ENCODE measurements around the gene LMBR1. TPM values are rescaled to one million over a fixed set of nuclear protein-coding genes. Genes with fewer than 3 reads are reported as not detected.
"Not testable (repeated sequence)": the region's sequence is repeated elsewhere in the genome, so short reads cannot be mapped to it uniquely, and the experiment has no call there.

Gene LMBR1
- total and polyA plus RNA-seq, 2 experiments from 2014 or later: 37.2 to 53.1 TPM

DNA sequence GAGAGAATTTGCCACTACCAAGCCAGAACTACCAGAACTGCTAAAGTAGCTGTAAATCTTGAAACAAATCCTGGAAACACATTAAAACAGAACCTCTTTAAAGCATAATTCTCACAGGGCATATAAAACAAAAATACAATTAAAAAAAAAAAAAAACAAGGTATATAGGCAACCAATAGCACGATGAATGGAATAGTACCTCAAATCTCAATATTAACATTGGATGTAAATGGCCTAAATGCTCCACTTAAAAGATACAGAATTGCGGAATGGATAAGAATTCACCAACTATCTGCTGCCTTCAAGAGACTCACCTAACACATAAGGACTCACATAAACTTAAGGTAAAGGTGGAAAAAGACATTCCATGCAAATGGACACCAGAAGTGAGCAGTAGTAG, 17.2 kb downstream of the LMBR1 start:
- Histone ChIP-seq H3K36me3 (replicated peaks; ENCODE audit: insufficient read depth, low read depth) (no peaks in the 10 kb centered on the region), H2AFZ (no peak overlapping the region), H3K4me2 (no peak overlapping the region), H3K27ac (no peak overlapping the region), H3K9me3 (ENCODE audit: low read depth) (peaks cover 9% of the 10 kb centered on the region), H3K9me2 (replicated peaks; ENCODE audit: insufficient read depth) (no peaks in the 10 kb centered on the region), H4K20me1 (ENCODE audit: insufficient read depth, poor library complexity, severe bottlenecking) (no peaks in the 10 kb centered on the region), H3K27me3 (no peaks in the 10 kb centered on the region), H3K79me2 (peaks cover 86% of the 10 kb centered on the region), H3K4me3 (no peak overlapping the region), H3K4me1 (ENCODE audit: insufficient read depth) (no peaks in the 10 kb centered on the region)
- TF ChIP-seq EZH2phosphoT487 (IDR thresholded peaks at IDR 0.05; ENCODE audit: low read depth, severe bottlenecking, unreplicated experiment): no peak
- TF ChIP-seq, protein P1, sequence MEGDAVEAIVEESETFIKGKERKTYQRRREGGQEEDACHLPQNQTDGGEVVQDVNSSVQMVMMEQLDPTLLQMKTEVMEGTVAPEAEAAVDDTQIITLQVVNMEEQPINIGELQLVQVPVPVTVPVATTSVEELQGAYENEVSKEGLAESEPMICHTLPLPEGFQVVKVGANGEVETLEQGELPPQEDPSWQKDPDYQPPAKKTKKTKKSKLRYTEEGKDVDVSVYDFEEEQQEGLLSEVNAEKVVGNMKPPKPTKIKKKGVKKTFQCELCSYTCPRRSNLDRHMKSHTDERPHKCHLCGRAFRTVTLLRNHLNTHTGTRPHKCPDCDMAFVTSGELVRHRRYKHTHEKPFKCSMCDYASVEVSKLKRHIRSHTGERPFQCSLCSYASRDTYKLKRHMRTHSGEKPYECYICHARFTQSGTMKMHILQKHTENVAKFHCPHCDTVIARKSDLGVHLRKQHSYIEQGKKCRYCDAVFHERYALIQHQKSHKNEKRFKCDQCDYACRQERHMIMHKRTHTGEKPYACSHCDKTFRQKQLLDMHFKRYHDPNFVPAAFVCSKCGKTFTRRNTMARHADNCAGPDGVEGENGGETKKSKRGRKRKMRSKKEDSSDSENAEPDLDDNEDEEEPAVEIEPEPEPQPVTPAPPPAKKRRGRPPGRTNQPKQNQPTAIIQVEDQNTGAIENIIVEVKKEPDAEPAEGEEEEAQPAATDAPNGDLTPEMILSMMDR (IDR thresholded peaks at IDR 0.05; ENCODE audit: poor library complexity): no peak
- no peak for TF ChIP-seq EZH2 (IDR thresholded peaks at IDR 0.05; ENCODE audit: borderline replicate concordance)
- no peak for DNase-seq (ENCODE audit: low spot score)
- WGBS (ENCODE audit: low lambda C conversion rate, missing lambda C conversion rate): 92% methylated on average over 2 of the region's 2 CpGs

DNA sequence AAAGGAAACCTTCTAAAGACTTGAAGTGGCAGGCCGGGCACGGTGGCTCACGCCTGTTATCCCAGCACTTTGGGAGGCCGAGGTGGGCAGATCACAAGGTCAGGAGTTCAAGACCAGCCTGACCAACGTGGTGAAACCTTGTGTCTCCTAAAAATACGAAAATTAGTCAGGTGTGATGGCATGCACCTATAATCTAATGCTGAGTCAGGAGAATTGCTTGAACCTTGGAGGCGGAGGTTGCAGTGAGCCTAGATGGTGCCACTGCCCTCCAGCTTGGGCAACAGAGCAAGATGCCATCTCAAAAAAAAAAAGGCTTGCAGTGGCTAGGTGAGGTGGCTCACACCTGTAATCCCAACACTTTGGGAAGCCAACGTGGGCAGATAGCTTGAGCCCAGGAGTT, 24.6 kb downstream of the LMBR1 start:
- H3K36me3 ChIP-seq (replicated peaks; ENCODE audit: insufficient read depth, low read depth); H3K4me2 ChIP-seq; H4K20me1 ChIP-seq (ENCODE audit: insufficient read depth, poor library complexity, severe bottlenecking); H3K4me1 ChIP-seq (ENCODE audit: insufficient read depth); DNase-seq (ENCODE audit: low spot score); H3K9me3 ChIP-seq (ENCODE audit: low read depth); H3K27ac ChIP-seq; H2AFZ ChIP-seq; H3K27me3 ChIP-seq; H3K9me2 ChIP-seq (replicated peaks; ENCODE audit: insufficient read depth); H3K4me3 ChIP-seq: not testable (repeated sequence)
- WGBS (ENCODE audit: low lambda C conversion rate, missing lambda C conversion rate): 94% methylated on average over 8 of the region's 8 CpGs
- peaks cover 67% of the 10 kb centered on the region for H3K79me2 ChIP-seq

DNA sequence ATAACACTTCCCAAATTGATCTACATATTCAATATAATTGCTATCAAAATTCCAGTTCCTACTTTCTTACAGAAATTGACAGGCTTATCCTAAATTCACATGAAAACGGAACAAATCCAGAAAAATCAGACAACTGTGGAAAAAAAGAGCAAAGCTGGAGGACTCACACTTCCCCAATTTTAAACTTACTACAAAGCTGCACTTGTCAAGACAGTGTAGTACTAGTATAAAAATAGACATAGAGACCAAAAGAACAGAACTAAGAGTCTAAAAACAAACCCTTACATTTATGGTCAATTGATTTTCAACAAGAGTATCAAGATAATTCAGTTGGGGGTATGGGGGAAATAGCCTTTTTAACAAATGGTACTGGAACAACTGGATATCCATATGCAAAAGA, 27.5 kb downstream of the LMBR1 start:
- Histone ChIP-seq H3K27me3 (no peaks in the 10 kb centered on the region), H3K9me2 (replicated peaks; ENCODE audit: insufficient read depth) (no peaks in the 10 kb centered on the region), H3K27ac (no peak overlapping the region), H3K36me3 (replicated peaks; ENCODE audit: insufficient read depth, low read depth) (peaks cover 4% of the 10 kb centered on the region), H3K4me2 (no peak overlapping the region), H4K20me1 (ENCODE audit: insufficient read depth, poor library complexity, severe bottlenecking) (no peaks in the 10 kb centered on the region), H3K9me3 (ENCODE audit: low read depth) (no peaks in the 10 kb centered on the region), H3K4me3 (no peak overlapping the region), H3K79me2 (peaks cover 71% of the 10 kb centered on the region), H3K4me1 (ENCODE audit: insufficient read depth) (no peaks in the 10 kb centered on the region), H2AFZ (no peak overlapping the region)
- TF ChIP-seq EZH2 (IDR thresholded peaks at IDR 0.05; ENCODE audit: borderline replicate concordance): no peak
- TF ChIP-seq, protein P1 (IDR thresholded peaks at IDR 0.05; ENCODE audit: poor library complexity): no peak
- no peak for TF ChIP-seq EZH2phosphoT487 (IDR thresholded peaks at IDR 0.05; ENCODE audit: low read depth, severe bottlenecking, unreplicated experiment)
- no peak for DNase-seq (ENCODE audit: low spot score)
- WGBS (ENCODE audit: low lambda C conversion rate, missing lambda C conversion rate): 0% methylated on average over 1 of the region's 1 CpG

DNA sequence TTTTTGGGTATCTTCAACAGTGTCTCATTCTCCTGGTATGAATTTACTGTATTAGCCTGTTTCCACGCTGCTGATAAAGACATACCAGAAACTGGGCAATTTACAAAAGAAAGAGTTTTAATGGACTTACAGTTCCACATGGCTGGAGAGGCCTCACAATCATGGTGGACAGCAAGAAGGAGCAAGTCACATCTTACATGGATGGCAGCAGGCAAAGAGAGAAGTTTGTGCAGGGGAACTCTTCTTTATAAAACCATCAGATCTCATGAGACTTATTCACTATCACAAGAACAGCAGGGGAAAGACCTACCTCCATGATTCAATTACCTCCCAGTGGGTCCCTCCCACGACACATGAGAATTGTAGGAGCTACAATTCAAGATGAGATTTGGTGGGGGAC, 31.0 kb downstream of the LMBR1 start:
- not testable (repeated sequence) for H3K9me3 ChIP-seq (ENCODE audit: low read depth); H3K4me2 ChIP-seq; H3K27me3 ChIP-seq; H3K9me2 ChIP-seq (replicated peaks; ENCODE audit: insufficient read depth); H3K4me1 ChIP-seq (ENCODE audit: insufficient read depth); DNase-seq (ENCODE audit: low spot score); H3K4me3 ChIP-seq; H3K36me3 ChIP-seq (replicated peaks; ENCODE audit: insufficient read depth, low read depth); H3K27ac ChIP-seq; H4K20me1 ChIP-seq (ENCODE audit: insufficient read depth, poor library complexity, severe bottlenecking); H2AFZ ChIP-seq
- 96% methylated on average over 2 of the region's 2 CpGs for WGBS (ENCODE audit: low lambda C conversion rate, missing lambda C conversion rate)
- H3K79me2 ChIP-seq: peaks cover 68% of the 10 kb centered on the region

DNA sequence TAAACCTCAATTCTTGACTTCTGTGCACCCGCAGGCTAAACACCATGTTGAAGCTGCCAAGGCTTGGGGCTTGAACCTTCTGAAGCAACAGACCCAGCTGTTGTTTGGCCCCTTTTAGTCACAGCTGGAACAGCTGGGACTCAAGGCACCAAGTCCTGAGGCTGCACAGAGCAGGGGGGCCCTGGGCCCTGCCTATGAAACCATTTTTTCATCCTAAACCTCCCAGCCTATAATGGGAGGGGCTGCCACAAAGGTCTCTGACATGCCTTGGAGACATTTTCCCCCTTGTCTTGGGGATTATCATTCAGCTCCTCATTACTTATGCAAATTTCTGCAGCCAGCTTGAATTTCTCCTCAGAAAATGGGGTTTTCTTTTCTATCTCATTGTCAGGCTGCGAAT, 31.8 kb downstream of the LMBR1 start:
- TF ChIP-seq EZH2 (IDR thresholded peaks at IDR 0.05; ENCODE audit: borderline replicate concordance) (no peak), EZH2phosphoT487 (IDR thresholded peaks at IDR 0.05; ENCODE audit: low read depth, severe bottlenecking, unreplicated experiment) (no peak)
- TF ChIP-seq, protein P1 (IDR thresholded peaks at IDR 0.05; ENCODE audit: poor library complexity): no peak
- Histone ChIP-seq H3K4me1 (ENCODE audit: insufficient read depth) (no peaks in the 10 kb centered on the region), H3K27me3 (no peaks in the 10 kb centered on the region), H2AFZ (no peak overlapping the region), H3K4me3 (no peak overlapping the region), H3K4me2 (no peak overlapping the region), H3K79me2 (peaks cover 73% of the 10 kb centered on the region), H3K27ac (no peak overlapping the region), H4K20me1 (ENCODE audit: insufficient read depth, poor library complexity, severe bottlenecking) (no peaks in the 10 kb centered on the region), H3K9me2 (replicated peaks; ENCODE audit: insufficient read depth) (no peaks in the 10 kb centered on the region), H3K36me3 (replicated peaks; ENCODE audit: insufficient read depth, low read depth) (peaks cover 8% of the 10 kb centered on the region), H3K9me3 (ENCODE audit: low read depth) (peaks cover 9% of the 10 kb centered on the region)
- DNase-seq (ENCODE audit: low spot score): no peak
- 100% methylated on average over 2 of the region's 2 CpGs for WGBS (ENCODE audit: low lambda C conversion rate, missing lambda C conversion rate)

DNA sequence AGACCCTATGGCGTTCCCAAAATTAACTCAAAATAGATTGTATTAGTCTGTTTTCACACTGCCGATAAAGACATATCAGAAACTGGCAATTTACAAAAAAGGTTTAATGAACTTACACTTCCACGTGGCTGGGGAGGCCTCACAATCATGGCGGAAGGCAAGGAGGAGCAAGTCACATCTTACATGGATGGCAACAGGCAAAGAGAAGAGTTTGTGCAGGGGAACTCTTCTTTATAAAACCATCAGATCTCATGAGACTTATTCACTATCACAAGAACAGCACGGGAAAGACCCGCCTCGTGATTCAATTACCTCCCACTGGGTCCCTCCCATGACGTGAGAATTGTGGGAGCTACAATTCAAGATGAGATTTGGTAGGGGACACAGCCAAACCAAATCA, 32.9 kb downstream of the LMBR1 start:
- not testable (repeated sequence) for H3K4me3 ChIP-seq; H3K9me3 ChIP-seq (ENCODE audit: low read depth); H3K4me1 ChIP-seq (ENCODE audit: insufficient read depth); H3K36me3 ChIP-seq (replicated peaks; ENCODE audit: insufficient read depth, low read depth); H3K4me2 ChIP-seq; H2AFZ ChIP-seq; DNase-seq (ENCODE audit: low spot score); H4K20me1 ChIP-seq (ENCODE audit: insufficient read depth, poor library complexity, severe bottlenecking); H3K27me3 ChIP-seq; H3K27ac ChIP-seq; H3K9me2 ChIP-seq (replicated peaks; ENCODE audit: insufficient read depth)
- 96% methylated on average over 8 of the region's 8 CpGs for WGBS (ENCODE audit: low lambda C conversion rate, missing lambda C conversion rate)
- H3K79me2 ChIP-seq: peaks cover 75% of the 10 kb centered on the region
